HG02798 (cell line): ENCODE measurements around the gene LHFPL3.
"Not testable (repeated sequence)": the region's sequence is repeated elsewhere in the genome, so short reads cannot be mapped to it uniquely, and the experiment has no call there.

ENCODE experiments used
- ATAC-seq: cut with Tn5 transposase; IDR thresholded peaks from one replicate; pipeline ENCODE4 v1.9.1; 2021; ENCODE audit warnings: mild to moderate bottlenecking; ENCODE audit not compliant: unreplicated experiment, poor library complexity

LHFPL3 gene

GRCh38 chr7:104661575-104661974, 333.2 kb downstream of the LHFPL3 start:
- no peak for ATAC-seq

GRCh38 chr7:104664648-104665047, 336.2 kb downstream of the LHFPL3 start:
- no peak for ATAC-seq

GRCh38 chr7:104677587-104677986, 349.2 kb downstream of the LHFPL3 start:
- no peak for ATAC-seq

- no peak for ATAC-seq
Measured at GRCh38 chr7:104679085-104679484, 350.7 kb downstream of the LHFPL3 start.

- no peak for ATAC-seq
Measured at GRCh38 chr7:104686286-104686685, 357.9 kb downstream of the LHFPL3 start.

GRCh38 chr7:104694710-104695109, 366.3 kb downstream of the LHFPL3 start:
- ATAC-seq = no peak

- ATAC-seq = no peak
Measured at GRCh38 chr7:104695563-104695962, 367.2 kb downstream of the LHFPL3 start.

GRCh38 chr7:104700336-104700735, 371.9 kb downstream of the LHFPL3 start:
- no peak for ATAC-seq

- ATAC-seq = not testable (repeated sequence)
Measured at GRCh38 chr7:104721027-104721426, 392.6 kb downstream of the LHFPL3 start.

GRCh38 chr7:104723001-104723400, 394.6 kb downstream of the LHFPL3 start:
- no peak for ATAC-seq

GRCh38 chr7:104758504-104758903, 430.1 kb downstream of the LHFPL3 start:
- no peak for ATAC-seq

- no peak for ATAC-seq
Measured at GRCh38 chr7:104761892-104762291, 433.5 kb downstream of the LHFPL3 start.

GRCh38 chr7:104767113-104767512, 438.7 kb downstream of the LHFPL3 start:
- ATAC-seq = no peak

GRCh38 chr7:104767826-104768536, 439.6 kb downstream of the LHFPL3 start:
- no peak for ATAC-seq

GRCh38 chr7:104772405-104773345, 444.3 kb downstream of the LHFPL3 start:
- ATAC-seq = no peak

- ATAC-seq = no peak
Measured at GRCh38 chr7:104773796-104774195, 445.4 kb downstream of the LHFPL3 start.

GRCh38 chr7:104775531-104775930, 447.1 kb downstream of the LHFPL3 start:
- no peak for ATAC-seq

GRCh38 chr7:104777301-104777800, 448.9 kb downstream of the LHFPL3 start:
- ATAC-seq = no peak

GRCh38 chr7:104779888-104780287, 451.5 kb downstream of the LHFPL3 start:
- ATAC-seq = no peak

GRCh38 chr7:104784686-104785085, 456.3 kb downstream of the LHFPL3 start:
- no peak for ATAC-seq

GRCh38 chr7:104789780-104790179, 461.4 kb downstream of the LHFPL3 start:
- no peak for ATAC-seq
